NCI-H2196 (cell line): ENCODE results near the gene INTS2.
A peak's percentile ranks its signal among the peaks of the same experiment; 100 is the strongest.
"Not testable (repeated sequence)": the region's sequence is repeated elsewhere in the genome, so short reads cannot be mapped to it uniquely, and the experiment has no call there.

Source experiments
- DNase-seq: peaks from one replicate; lab custom pipeline; 2025; ENCODE audit not compliant: unreplicated experiment; lab: John Stamatoyannopoulos, UW

Gene INTS2, protein sequence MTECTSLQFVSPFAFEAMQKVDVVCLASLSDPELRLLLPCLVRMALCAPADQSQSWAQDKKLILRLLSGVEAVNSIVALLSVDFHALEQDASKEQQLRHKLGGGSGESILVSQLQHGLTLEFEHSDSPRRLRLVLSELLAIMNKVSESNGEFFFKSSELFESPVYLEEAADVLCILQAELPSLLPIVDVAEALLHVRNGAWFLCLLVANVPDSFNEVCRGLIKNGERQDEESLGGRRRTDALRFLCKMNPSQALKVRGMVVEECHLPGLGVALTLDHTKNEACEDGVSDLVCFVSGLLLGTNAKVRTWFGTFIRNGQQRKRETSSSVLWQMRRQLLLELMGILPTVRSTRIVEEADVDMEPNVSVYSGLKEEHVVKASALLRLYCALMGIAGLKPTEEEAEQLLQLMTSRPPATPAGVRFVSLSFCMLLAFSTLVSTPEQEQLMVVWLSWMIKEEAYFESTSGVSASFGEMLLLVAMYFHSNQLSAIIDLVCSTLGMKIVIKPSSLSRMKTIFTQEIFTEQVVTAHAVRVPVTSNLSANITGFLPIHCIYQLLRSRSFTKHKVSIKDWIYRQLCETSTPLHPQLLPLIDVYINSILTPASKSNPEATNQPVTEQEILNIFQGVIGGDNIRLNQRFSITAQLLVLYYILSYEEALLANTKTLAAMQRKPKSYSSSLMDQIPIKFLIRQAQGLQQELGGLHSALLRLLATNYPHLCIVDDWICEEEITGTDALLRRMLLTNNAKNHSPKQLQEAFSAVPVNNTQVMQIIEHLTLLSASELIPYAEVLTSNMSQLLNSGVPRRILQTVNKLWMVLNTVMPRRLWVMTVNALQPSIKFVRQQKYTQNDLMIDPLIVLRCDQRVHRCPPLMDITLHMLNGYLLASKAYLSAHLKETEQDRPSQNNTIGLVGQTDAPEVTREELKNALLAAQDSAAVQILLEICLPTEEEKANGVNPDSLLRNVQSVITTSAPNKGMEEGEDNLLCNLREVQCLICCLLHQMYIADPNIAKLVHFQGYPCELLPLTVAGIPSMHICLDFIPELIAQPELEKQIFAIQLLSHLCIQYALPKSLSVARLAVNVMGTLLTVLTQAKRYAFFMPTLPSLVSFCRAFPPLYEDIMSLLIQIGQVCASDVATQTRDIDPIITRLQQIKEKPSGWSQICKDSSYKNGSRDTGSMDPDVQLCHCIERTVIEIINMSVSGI

DNA sequence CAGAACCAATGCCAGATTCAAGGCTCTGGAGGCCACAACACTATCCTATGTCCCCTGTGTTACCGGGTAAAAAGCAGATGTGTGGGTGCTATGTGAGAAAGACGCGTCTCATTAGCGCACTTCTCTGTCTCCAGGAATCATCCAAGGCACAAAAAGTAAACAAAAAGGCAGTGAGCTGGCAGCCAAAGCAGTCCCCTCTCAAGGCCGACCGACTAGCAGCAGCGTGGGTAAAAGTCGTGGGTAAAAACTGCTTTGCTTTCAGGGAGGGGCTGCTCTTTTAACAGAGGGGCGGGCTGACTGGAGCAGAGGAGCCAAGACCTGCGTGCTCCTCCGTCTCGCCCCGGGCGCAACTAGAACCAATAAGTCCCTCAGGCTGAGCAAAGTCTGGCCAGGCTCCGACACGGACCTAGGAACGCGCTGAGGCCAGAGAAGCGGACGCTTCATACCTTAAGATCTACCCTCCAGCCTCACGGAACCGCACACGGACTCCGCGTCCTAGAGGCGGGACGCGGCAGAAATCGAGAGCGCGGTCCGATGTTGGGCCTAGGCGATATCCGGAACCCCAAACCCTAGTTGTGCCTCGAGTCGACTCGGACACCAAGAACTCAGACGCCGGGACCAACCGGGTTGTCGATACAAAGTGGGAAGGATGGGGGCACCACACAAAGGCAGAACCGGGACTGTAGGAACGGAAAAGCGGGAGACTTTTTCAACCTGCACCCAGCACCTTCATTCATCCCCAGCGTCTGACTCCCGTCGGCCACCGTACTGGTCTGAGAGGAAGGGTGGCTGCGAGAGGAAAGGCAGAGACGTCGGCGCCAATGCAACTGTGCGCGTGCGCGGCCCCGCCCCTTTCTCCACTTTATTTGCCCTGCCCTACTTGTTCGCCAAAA, at the start of gene INTS2:
INTS2 (minus strand) TSS at position 775 of the 893 bp plus-strand sequence. CDS start 1,338 bp downstream, outside the sequence.
- DNase-seq: peak; percentile 89

DNA sequence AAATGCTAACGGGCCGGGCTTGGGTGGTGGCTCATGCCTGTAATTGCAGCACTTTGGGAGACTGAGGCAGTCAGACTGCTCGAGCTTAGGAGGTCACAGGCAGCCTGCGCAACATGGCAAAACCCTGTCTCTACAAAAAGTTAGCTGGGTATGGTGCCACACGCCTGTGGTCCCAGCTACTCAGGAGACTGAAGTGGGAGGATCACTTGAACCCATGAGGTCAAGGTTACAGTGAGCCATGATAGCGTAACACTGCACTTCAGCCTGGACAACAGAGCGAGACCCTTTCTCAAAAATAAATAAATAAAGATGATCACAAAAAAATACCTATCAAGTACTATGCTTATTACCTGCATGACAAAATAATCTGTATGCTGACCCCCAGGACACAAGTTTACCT, 46.3 kb upstream of the INTS2 start:
- no peak for DNase-seq

DNA sequence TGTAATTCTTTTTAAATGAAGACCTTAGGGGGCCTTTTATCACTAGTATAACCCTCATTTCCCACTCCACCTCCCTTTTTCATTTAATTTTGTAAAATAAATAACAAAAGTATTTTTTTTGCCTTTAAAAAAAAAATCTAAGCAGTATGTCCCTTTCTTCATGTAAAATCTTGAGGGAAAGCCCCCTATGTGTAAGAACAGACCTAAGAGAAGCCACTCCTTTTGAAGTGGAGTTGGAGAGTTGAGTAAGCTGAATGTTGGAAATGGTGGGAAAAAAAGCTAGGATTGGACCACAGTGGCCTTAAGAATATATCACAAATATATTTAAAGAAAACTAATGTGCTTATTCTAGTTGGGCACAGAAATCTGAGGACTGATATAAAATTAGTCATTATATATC, 44.5 kb upstream of the INTS2 start:
- no peak for DNase-seq

DNA sequence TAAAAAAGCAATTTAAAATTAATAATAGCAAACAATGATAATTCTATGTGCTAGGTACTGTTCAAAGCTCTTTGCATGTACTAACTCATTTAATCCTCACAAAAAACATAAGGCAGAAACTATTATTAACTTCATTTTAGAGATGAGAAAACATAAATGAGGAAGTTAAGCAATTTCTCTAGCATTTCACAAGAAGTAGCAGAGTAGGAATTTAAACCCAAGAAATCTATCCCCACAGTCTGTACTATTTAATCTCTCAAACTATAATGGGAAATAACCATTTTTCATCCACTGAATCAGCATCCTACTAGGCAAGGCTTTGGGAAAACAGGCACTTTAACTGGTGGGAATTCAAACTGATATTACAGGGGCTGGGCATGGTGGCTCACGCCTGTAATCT, 42.2 kb upstream of the INTS2 start:
- DNase-seq: no peak

DNA sequence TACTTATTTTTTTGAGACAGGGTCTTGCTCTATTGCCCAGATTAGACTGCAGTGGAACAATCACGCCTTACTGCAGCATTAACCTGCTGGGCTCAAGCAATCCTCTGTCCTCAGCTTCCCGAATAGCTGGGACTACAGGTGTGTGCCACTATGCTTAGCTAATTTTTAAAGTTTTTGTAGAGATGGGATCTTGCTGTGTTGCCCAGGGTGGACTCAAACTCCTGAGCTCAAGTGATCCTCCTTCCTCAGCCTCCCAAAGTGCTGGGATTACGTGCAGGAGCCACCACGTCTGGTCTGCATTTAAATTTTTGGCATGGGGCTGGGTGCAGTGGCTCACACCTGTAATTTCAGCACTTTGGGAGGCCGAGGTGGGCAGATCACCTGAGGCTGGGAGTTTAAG, 41.0 kb upstream of the INTS2 start:
- DNase-seq: no peak

DNA sequence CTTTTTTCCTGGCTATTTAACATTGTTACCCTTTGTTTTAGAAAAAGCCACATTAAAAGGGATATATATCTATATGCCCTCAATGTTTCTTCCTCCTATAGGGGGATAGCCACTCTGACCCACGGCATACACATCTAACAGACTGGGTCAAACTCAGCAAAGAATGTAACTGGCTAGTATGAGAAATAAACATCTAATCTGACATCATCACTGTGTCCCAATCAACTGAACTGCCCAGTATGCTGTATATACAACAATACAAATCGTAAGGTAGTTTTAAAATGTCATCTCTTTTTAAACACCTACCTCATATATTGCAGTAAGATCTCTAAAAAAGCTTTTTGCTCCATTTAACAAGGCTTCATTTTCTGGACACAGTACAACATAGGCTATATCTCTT, 39.9 kb upstream of the INTS2 start:
- DNase-seq: no peak

DNA sequence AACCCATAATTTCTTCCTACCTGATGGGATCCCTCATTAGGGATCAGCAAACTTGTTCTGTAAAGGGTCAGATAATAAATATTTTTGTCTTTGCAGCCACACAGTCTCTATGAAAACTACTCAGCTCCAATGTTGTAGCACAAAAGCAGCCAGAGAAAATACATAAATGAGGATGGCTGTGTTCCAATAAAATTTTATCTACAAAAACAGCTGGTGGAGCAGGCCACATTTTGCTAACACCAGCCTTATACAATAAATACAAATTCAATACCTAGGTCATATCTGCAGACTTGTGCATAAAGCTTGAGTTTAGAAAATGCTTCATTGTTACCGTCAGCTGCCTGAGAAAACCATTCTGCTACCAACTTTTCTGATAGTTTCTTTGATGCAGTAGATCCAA, 38.4 kb upstream of the INTS2 start:
- DNase-seq: no peak

DNA sequence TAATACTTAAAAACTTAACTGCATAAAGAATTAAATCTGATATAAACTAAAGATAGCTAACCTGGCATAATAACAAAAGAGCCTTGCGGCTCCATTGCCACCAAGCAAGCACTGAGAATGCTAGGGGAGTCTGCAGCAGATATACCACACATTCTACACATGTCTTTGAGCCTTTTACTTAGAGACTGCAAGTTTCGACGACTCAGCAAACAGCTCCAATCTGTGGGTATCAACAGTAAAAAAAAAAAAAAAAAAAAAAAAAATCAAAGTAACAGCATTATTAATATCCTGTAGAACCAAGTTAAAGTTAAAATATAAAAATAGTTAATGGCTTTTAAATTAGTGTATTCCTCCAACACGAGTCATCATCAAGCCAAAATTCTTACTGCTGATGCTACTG, 27.8 kb upstream of the INTS2 start:
- DNase-seq: no peak

DNA sequence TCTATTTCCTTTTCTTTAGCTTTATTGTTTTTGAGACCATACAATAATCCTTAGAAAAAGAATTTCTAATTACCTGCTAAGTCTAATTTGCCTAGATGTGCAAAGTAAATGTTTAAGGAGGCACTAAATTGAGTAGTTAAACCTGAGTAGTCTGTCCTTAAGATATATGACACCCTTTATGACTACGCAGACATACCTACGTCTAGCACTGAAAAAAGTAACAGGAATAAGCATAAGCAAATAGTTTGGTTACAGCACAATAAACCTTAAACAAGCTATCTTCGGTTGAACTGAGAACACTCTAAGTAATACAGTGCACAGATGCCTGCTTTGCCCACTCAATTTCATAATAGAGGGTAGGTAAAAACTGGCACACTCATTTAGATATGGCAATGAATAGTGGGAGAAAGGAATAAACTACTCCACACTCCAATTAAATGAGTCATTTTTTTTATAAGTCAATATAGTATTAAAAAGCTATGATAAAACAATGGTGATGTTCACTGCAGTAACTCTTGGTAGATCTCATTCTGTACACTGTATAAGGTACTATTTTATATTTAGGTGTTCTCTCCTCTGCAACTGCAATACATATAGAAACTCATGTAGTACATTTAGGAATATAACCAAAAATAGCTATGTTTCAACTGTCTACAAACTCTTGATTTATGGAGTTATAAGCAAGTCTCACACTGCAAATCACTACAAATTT, 19.7 kb upstream of the INTS2 start:
- DNase-seq: no peak

DNA sequence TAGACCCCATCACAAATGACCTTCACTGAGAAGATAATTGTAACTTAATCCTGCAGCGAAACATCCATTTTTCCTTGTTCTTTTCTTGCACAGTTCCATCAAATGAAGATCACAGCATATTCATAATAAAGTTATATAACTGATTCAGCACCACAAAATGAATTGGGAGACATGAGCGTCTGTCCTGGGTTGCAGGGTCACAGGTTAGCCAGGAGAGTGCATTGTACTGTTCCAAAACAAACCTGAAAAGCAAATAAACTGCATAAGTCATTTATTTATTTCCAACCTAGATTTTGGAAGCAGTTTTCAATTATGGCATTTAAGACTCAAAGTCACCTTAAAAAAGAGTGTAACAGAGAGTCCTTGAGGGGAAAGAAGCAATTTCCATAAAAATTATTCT, 18.6 kb upstream of the INTS2 start:
- no peak for DNase-seq

DNA sequence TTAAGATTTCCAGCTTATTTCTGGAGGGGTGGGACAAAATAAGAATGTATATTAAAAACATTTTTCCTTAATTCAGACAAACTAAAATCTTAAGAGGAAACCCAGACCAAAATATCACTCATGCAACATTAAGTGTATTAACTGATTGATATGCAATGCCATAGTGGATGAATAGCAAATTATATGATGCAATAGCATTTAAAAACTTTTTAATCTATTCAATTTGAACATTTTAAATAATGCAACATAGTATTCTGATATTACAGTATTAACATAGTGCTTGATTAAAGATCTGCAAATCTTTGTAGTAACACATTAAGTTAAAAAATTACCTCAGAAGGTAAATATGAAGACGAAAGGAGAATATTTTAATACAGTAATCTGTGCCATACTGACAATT, 15.3 kb upstream of the INTS2 start:
- no peak for DNase-seq

DNA sequence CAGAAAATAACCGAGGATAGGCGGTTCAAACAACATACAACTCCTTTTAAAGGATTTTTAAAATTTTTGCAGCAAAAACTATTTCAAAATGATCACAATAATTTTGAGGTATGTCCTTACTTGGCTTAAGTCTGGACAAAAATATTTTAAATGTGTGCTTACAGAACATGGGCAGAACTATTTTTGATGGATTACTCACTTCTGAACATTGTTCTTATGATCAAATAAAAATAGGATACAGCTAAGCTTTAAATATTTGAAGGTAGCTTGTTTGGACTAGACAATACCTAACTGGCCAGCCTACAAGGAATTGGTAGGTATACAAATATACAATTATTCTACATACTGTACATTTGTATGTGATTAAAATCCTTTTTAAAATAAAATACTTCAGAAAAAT, 14.3 kb upstream of the INTS2 start:
- DNase-seq: no peak

DNA sequence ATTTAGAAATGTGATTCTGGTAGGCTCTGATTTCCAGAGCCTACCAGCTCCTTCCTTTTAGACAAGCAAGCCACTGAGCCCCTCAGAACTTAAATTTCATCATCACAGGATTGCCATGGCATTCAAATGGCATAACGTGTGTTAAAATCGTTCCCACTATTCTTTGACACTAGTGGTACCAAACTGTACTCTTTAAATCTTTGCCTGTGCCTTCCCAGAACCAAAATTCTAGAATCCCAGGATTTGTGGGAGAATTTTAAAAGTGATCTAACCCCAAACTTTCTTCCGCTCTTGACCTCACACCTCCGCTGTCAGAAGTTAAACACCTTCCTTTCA, 287 bp upstream of the INTS2 start:
- DNase-seq: no peak

DNA sequence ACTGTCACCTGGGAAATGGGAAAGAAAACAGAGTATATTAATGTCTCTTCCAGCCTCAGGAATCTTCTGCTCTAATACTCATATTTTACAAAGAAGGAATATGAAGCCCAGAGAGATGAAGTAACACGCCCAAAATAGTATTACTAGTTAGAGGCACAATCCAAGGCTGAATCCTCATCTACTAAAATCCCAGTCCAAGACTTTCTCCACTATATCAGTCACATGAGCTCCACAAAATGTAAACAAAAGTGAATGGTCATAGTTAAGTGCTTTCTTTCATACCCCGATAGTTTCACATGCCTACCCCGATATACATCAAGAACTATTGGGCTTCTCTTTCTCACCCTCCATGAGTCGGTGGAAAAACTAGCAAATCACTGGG, 965 bp downstream of the INTS2 start:
- DNase-seq: no peak

DNA sequence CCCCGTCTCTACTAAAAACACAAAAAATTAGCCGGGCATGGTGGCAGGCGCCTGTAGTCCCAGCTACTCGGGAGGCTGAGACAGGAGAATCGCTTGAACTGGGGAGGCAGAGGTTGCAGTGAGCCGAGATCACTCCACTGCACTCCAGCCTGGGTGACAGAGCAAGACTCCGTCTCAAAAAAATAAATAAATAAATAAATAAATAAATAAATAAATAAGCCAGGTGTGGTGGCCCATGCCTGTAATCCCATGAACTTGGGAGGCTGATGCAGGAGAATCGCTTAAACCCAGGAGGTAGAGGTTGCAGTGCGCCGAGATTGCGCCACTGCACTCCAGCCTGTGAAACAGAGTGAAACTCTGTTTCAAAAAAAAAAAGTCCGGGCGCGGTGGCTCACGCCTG, 12.6 kb downstream of the INTS2 start:
- DNase-seq: not testable (repeated sequence)

DNA sequence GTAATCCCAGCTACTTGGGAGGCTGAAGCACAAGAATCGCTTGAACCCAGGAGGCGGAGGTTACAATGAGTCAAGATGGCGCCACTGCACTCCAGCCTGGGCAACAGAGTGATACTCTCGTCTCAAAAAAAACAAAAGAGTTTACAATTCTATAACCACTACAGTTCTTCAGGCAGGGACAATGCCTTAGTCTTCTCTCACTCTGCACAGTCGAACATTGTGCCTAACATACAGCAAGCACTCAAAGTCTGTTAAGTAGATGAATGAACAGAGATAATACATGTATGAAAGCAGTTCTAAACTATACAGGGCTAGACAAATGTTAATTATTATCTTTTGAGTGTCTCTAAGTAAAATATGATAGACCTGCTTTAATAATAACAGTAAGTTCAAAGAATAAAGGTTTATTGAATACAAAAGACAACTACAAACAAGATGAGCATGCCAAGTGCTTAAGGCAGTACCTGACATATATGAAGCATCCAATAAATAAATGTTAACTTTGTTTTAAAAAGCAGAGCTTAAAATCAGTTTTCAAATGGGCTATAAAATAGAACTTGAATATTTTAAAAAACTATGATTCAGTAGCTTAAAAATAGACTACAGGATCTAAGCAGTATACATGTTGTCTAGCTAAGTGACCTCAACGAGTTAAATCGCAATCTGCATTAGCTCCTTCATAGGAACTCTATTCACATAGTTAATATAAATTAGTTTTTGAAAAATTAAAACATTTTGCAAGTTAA, 19.3 kb downstream of the INTS2 start:
- no peak for DNase-seq

DNA sequence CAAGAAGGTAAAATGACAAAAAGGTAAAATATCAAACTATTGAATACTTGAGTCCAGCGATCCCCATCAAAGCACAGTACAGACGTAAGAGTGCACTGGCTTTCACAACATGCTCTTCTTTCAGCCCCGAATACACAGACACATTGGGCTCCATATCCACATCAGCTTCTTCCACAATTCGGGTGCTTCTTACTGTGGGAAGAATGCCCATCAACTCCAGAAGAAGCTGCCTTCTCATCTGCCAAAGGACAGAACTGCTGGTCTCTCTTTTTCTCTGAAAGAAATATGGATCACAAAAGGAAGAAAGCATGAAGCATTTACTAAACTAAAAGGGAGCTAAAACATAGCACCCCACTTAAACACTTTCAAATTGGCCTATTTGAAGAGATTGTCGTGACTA, 20.4 kb downstream of the INTS2 start:
- DNase-seq: no peak

DNA sequence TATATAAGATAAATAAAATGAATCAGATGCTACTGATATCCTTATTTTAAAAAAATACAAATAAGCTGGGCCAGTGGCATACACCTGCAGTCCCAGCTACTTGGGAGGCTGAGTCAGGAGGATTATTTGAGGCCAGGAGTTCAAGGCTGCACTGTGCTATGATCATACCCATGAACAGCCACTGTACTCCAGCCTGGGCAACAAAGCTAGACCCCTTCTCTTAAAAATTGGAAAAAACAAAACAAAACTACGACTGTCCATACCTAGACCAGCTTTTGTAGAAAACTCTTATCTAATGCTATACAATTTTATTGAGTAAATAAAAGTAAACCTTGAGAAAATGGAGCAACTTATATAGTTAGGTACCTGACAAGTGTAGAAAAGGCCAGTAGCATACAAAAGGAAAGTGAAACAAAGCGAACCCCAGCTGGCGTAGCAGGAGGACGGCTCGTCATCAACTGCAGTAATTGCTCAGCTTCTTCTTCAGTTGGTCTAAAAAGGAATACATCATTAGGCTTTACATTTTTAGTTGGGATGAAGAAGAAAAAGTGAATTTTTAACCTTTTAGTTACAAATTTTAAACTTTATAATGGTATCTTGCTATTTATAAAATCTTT, 23.6 kb downstream of the INTS2 start:
- DNase-seq: no peak

DNA sequence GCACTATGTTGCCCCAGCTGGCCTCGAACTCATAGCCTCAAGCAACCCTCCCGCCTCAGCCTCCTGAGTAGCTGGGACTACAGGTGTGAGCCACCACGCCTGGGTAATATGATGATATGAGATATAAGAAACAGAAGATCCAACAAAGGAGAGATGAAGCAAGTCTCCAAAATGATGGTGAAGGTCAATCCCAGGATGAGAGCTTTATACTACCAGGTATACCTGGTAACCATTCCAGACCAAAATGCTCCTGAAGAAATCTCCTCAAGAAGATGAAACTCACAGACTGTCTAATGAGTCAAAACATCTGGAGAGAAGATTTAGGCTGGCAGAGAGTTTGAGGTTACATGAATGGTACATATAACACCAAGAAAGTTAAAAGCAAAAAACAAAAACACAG, 24.5 kb downstream of the INTS2 start:
- DNase-seq: no peak
